OCI-LY3 (cell line): ENCODE measurements around the gene PCNX2.

Experiments used
- CTCF ChIP-seq: fragments of 200-600, 300-600 bp; sonication (generic); IDR thresholded peaks from 2 replicates; pipeline ENCODE4 v1.5.1; 2014; ENCODE audit warnings: antibody characterized with exemption, low read length, low read depth
- EZH2phosphoT487 ChIP-seq: fragments of 200-600 bp; shearing (Covaris generic); IDR thresholded peaks from 2 replicates; pipeline ENCODE4 v1.6.1; 2018; ENCODE audit warnings: antibody characterized with exemption, mixed run types, low read depth

GRCh38 chr1:232942413-232943294 lies 352.9 kb downstream of the PCNX2 start:
- TF ChIP-seq CTCF (no peak), EZH2phosphoT487 (no peak)
